ENCODE data around the gene PSMD11.

The PSMD11 gene

GRCh38 chr17:32470405-32471167 is 26.3 kb downstream of the PSMD11 start:
- DNase-seq: no peak

- no peak for DNase-seq
Measured at GRCh38 chr17:32471652-32472051, 27.3 kb downstream of the PSMD11 start.

GRCh38 chr17:32475258-32475657 is 30.9 kb downstream of the PSMD11 start:
- no peak for DNase-seq

GRCh38 chr17:32477220-32477619 is 32.9 kb downstream of the PSMD11 start:
- DNase-seq: no peak

GRCh38 chr17:32479074-32479617 is 34.8 kb downstream of the PSMD11 start:
- no peak for DNase-seq

- no peak for DNase-seq
Measured at GRCh38 chr17:32481193-32481592, 36.9 kb downstream of the PSMD11 start.

GRCh38 chr17:32482568-32483320 is 38.4 kb downstream of the PSMD11 start:
- DNase-seq: no peak

GRCh38 chr17:32483451-32484019 is 39.2 kb downstream of the PSMD11 start:
- DNase-seq: peak; percentile 44

- DNase-seq: no peak
Measured at GRCh38 chr17:32484041-32484461, 39.7 kb downstream of the PSMD11 start.

- no peak for DNase-seq
Measured at GRCh38 chr17:32484628-32485027, 40.3 kb downstream of the PSMD11 start.

GRCh38 chr17:32485261-32486110 is 41.2 kb downstream of the PSMD11 start:
- no peak for DNase-seq

GRCh38 chr17:32486111-32486700 is 41.9 kb downstream of the PSMD11 start:
- DNase-seq: peak; percentile 79

GRCh38 chr17:32486701-32487472 is 42.6 kb downstream of the PSMD11 start, which contains the start of gene CDK5R1:
Gene CDK5R1, plus strand, starts transcription at chr17:32486993. Its CDS starts 628 bp downstream, at chr17:32487621.
- DNase-seq: peak; percentile 83

GRCh38 chr17:32487473-32488176 is 43.3 kb downstream of the PSMD11 start:
- DNase-seq: no peak

GRCh38 chr17:32488177-32488542 is 43.9 kb downstream of the PSMD11 start:
- DNase-seq: no peak

- DNase-seq: no peak
Measured at GRCh38 chr17:32488604-32489180, 44.4 kb downstream of the PSMD11 start.

GRCh38 chr17:32489320-32490100 is 45.2 kb downstream of the PSMD11 start:
- no peak for DNase-seq

GRCh38 chr17:32490101-32490482 is 45.8 kb downstream of the PSMD11 start:
- DNase-seq: no peak

Measured in activated T-cell treated with anti-CD3 and anti-CD28 coated beads, Interleukin-2, amount 50 U/mL, for 1 hour (primary cell).